PC-9 (cell line): Measurements from ENCODE around the gene ADGRV1. TPM values are rescaled to one million over a fixed set of nuclear protein-coding genes. Genes with fewer than 3 reads are reported as not detected.

Source experiments
- BruUV-seq: library from RNA; stranded (reverse); fragments of 400-500 nt; replicated peaks from 2 replicates; lab custom pipeline; 2021; lab: Mats Ljungman, UMichigan
- CTCF ChIA-PET: fragments of 300-600 bp; sonication (Branson Sonifier 250); formaldehyde crosslinking; loops from one replicate; lab custom pipeline; 2022; ENCODE audit warnings: antibody characterized with exemption; lab: Charles Lee
- POLR2A ChIA-PET: fragments of 300-600 bp; sonication (Branson Sonifier 250); formaldehyde crosslinking; loops from one replicate; lab custom pipeline; 2022; ENCODE audit warnings: antibody characterized with exemption; ENCODE audit not compliant: unreplicated experiment; lab: Charles Lee
- DNase-seq, 2 experiments: peaks; one replicate each; pipeline versions ENCODE4 v3.0.0 to v3.0.0-alpha.2; 2015 to 2022; ENCODE audit warnings: mixed read lengths in 1 of 2
- H2AFZ ChIP-seq: fragments of 200-600 bp; sonication (generic); 2 replicates; pipeline ENCODE4 v1.8.1; 2017; ENCODE audit warnings: antibody characterized with exemption
- H3F3A ChIP-seq: fragments of 200-600 bp; sonication (generic); 2 replicates; pipeline ENCODE4 v1.8.1; 2017; ENCODE audit warnings: antibody characterized with exemption, mild to moderate bottlenecking, low read depth; ENCODE audit not compliant: insufficient read depth
- H3K27ac ChIP-seq: fragments of 200-600 bp; sonication (generic); 2 replicates; pipeline ENCODE4 v1.6.1; 2016; ENCODE audit warnings: mixed run types
- H3K27me3 ChIP-seq: fragments of 200-600 bp; sonication (generic); 2 replicates; pipeline ENCODE4 v1.6.1; 2016; ENCODE audit warnings: low read depth, mixed run types; ENCODE audit not compliant: insufficient read depth
- H3K36me3 ChIP-seq: fragments of 200-600 bp; sonication (generic); 2 replicates; pipeline ENCODE4 v1.6.1; 2016; ENCODE audit warnings: low read depth, mixed run types
- H3K4me1 ChIP-seq: fragments of 200-600 bp; sonication (generic); replicated peaks from 2 replicates; pipeline ENCODE4 v1.6.1; 2016; ENCODE audit warnings: mixed run types; ENCODE audit not compliant: insufficient read depth
- H3K4me2 ChIP-seq: fragments of 200-600 bp; sonication (generic); 2 replicates; pipeline ENCODE4 v1.6.1; 2017; ENCODE audit warnings: mixed run types
- H3K4me3 ChIP-seq: fragments of 200-600 bp; sonication (generic); 2 replicates; pipeline ENCODE4 v1.6.1; 2016; ENCODE audit warnings: mixed run types
- H3K79me2 ChIP-seq: fragments of 200-600 bp; sonication (generic); 2 replicates; pipeline ENCODE4 v1.6.1; 2017; ENCODE audit warnings: low read depth, mixed run types
- H3K9me2 ChIP-seq: fragments of 200-600 bp; sonication (generic); 2 replicates; pipeline ENCODE4 v1.8.1; 2017; ENCODE audit warnings: mild to moderate bottlenecking; ENCODE audit not compliant: insufficient read depth
- H3K9me3 ChIP-seq: fragments of 200-600 bp; sonication (generic); 2 replicates; pipeline ENCODE4 v1.8.1; 2016; ENCODE audit warnings: low read depth; ENCODE audit not compliant: insufficient read depth
- H4K20me1 ChIP-seq: fragments of 200-600 bp; sonication (generic); 2 replicates; pipeline ENCODE4 v1.8.1; 2017; ENCODE audit not compliant: insufficient read depth
- CTCF ChIP-seq: fragments of 200-600 bp; sonication (generic); conservative IDR thresholded peaks from 2 replicates; pipeline ENCODE4 v1.6.1; 2017; ENCODE audit warnings: mixed run types, antibody characterized with exemption, mild to moderate bottlenecking, moderate library complexity
- EZH2 ChIP-seq: fragments of 200-600 bp; sonication (generic); IDR thresholded peaks from 2 replicates; pipeline ENCODE4 v1.8.0; 2017; ENCODE audit warnings: antibody characterized with exemption, low read depth
- intact Hi-C: fragments of 100-400 bp; cut with micrococcal nuclease; formaldehyde crosslinking; loops from one replicate; pipeline ENCODE4 v1.10.0; 2022; ENCODE audit not compliant: unreplicated experiment
- total RNA-seq: library from RNA; stranded (reverse); gene quantifications from 2 replicates; pipeline ENCODE4 v1.2.3, GENCODE V29; 2021

ADGRV1 gene
- total RNA-seq, 1 experiment from 2014 or later = 1.0 TPM

- Histone ChIP-seq H3K9me2 (no peaks in the 10 kb centered on the region), H3F3A (no peaks in the 10 kb centered on the region), H3K36me3 (no peaks in the 10 kb centered on the region), H3K4me2 (no peak overlapping the region), H3K9me3 (no peaks in the 10 kb centered on the region), H3K27me3 (no peaks in the 10 kb centered on the region), H3K4me3 (no peak overlapping the region), H2AFZ (no peak overlapping the region; the same call in 1 of the 2 replicates), H3K4me1 (no peaks in the 10 kb centered on the region), H3K79me2 (no peaks in the 10 kb centered on the region), H3K27ac (no peak overlapping the region), H4K20me1 (no peaks in the 10 kb centered on the region)
- no peak for DNase-seq
- ChIA-PET POLR2A (no interaction called here), CTCF (no interaction called here)
- intact Hi-C loops = no loop called here
- BruUV-seq = no TSS peak
- TF ChIP-seq EZH2 (no peak), CTCF (no peak)
Measured at GRCh38 chr5:90640484-90641059, 82.0 kb downstream of the ADGRV1 start.

DNA sequence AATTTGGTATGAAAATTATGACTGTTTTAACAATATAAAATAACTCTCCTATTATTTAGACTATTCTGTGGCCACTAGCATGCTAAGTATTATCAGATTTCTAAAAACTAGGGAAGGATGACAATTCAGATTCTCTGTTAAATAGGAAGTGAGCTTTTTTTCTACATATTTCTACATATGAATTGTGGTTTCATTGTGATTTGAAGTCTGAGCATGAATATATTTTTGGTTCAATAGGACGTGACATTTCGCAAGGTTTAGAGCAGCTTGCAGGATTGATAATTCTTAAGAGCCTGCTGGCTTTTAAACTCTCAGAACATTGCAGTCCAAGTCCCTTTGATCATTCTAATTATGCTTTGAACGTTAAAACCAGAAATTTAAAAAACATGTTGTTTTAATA is 82.9 kb downstream of the ADGRV1 start:
- no peaks in the 10 kb centered on the region for H3K79me2 ChIP-seq
- no peaks in the 10 kb centered on the region for H3F3A ChIP-seq
- H3K36me3 ChIP-seq = no peaks in the 10 kb centered on the region
- H3K27me3 ChIP-seq = no peaks in the 10 kb centered on the region
- intact Hi-C loops = no loop called here
- H3K4me2 ChIP-seq = no peak overlapping the region
- POLR2A ChIA-PET = interaction anchor here (0.6 kb wide), 1 partner anchor 569 kb away, joined by 9 read pairs; no protein-coding TSS in a partner anchor
- H3K4me3 ChIP-seq = no peak overlapping the region
- BruUV-seq = no TSS peak
- CTCF ChIA-PET = no interaction called here
- no peaks in the 10 kb centered on the region for H4K20me1 ChIP-seq
- H3K9me2 ChIP-seq = no peaks in the 10 kb centered on the region
- TF ChIP-seq EZH2 (no peak), CTCF (no peak)
- no peak for DNase-seq
- no peak overlapping the region for H3K27ac ChIP-seq
- H3K4me1 ChIP-seq = no peaks in the 10 kb centered on the region
- no peak overlapping the region for H2AFZ ChIP-seq
- no peaks in the 10 kb centered on the region for H3K9me3 ChIP-seq

GRCh38 chr5:90642706-90643229 is 84.2 kb downstream of the ADGRV1 start:
- H3K9me3 ChIP-seq = no peaks in the 10 kb centered on the region
- CTCF ChIA-PET = no interaction called here
- H3K4me3 ChIP-seq = no peak overlapping the region
- TF ChIP-seq CTCF = no peak
- no peak for TF ChIP-seq EZH2
- no peak overlapping the region for H2AFZ ChIP-seq
- DNase-seq = no peak
- H3K36me3 ChIP-seq = no peaks in the 10 kb centered on the region
- intact Hi-C loops = no loop called here
- no peaks in the 10 kb centered on the region for H4K20me1 ChIP-seq
- no peak overlapping the region for H3K4me2 ChIP-seq
- H3F3A ChIP-seq = no peaks in the 10 kb centered on the region
- no peaks in the 10 kb centered on the region for H3K4me1 ChIP-seq
- POLR2A ChIA-PET = no interaction called here
- no peaks in the 10 kb centered on the region for H3K79me2 ChIP-seq
- no TSS peak for BruUV-seq
- H3K27ac ChIP-seq = no peak overlapping the region
- no peaks in the 10 kb centered on the region for H3K27me3 ChIP-seq
- H3K9me2 ChIP-seq = no peaks in the 10 kb centered on the region
